MG63 (cell line): Measurements from ENCODE around the gene KCTD18. TPM values are rescaled to one million over a fixed set of nuclear protein-coding genes. Genes with fewer than 3 reads are reported as not detected.

Experiments used
- DNase-seq: peaks from one replicate; pipeline ENCODE4 v3.0.0-alpha.2; 2020
- H3K27me3 ChIP-seq: fragments of 250-450 bp; sonication (Bioruptor Pico); 2 replicates; pipeline ENCODE4 v1.5.1; 2020; ENCODE audit warnings: mild to moderate bottlenecking, moderate library complexity
- H3K36me3 ChIP-seq: fragments of 250-450 bp; sonication (Bioruptor Pico); 2 replicates; pipeline ENCODE4 v1.5.1; 2020; ENCODE audit warnings: mild to moderate bottlenecking, moderate library complexity
- H3K4me3 ChIP-seq: fragments of 250-450 bp; sonication (Bioruptor Pico); 2 replicates; pipeline ENCODE4 v1.5.1; 2020; ENCODE audit warnings: mild to moderate bottlenecking, moderate library complexity
- H3K9me3 ChIP-seq: fragments of 250-450 bp; sonication (Bioruptor Pico); 2 replicates; pipeline ENCODE4 v1.5.1; 2020; ENCODE audit warnings: mild to moderate bottlenecking, moderate library complexity
- total RNA-seq: library from RNA; depleted of rRNA; stranded (reverse); fragments of >200 nt; shearing (Covaris generic); gene quantifications from 2 replicates; pipeline ENCODE4 v1.2.3, GENCODE V29; 2014; ENCODE audit warnings: low replicate concordance; rRNA removed

The KCTD18 gene
- total RNA-seq, 1 experiment from 2014 or later, result 13.0 TPM

DNA sequence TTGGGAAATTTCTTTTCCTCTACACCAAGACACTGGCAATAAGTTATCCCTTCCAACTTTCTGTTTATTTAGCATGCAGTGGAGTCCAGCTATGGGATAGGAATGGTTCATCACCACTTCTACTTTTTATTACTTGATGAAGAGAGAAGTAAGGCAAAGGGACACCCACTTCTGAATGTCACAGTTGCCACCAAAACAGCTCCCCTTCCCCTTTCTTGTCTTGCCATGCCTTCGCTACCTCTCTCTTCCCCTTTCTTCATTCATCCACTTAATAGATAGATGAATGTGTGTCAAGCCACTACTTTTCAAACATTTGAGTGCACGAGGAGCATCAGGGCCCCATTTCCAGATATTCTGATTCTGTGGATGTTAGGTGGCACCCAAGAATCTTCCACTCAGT, 59.6 kb downstream of the KCTD18 start:
- Histone ChIP-seq H3K27me3 (no peaks in the 10 kb centered on the region), H3K36me3 (no peaks in the 10 kb centered on the region; the same call in none of the 2 replicates)
- DNase-seq, result no peak

DNA sequence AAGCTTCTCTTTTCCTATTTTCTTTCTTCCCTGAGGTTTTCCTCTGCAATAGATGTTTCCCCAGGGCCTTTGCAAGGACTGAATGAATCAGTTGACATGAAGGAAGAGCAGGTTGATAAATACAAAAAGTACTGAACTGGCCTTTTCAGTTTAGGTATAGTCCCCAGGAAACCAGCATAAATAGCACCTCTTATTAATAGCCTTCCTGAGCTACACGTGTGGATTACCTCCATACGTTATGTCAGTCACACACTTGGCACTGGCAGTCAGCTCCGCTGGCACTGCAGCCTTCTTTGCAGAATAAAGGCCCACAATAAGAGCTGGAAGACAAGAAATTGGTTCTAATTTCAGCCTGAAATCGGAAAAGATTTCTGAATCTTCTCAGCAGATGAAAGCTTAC, 60.7 kb downstream of the KCTD18 start:
- no peak overlapping the region for H3K4me3 ChIP-seq
- no peaks in the 10 kb centered on the region; the same call in none of the 2 replicates for H3K36me3 ChIP-seq
- H3K27me3 ChIP-seq, result no peaks in the 10 kb centered on the region
- H3K9me3 ChIP-seq, result no peaks in the 10 kb centered on the region
- no peak for DNase-seq

More for the DNA sequence above, 59.6 kb downstream of the KCTD18 start:
- no peak overlapping the region for H3K4me3 ChIP-seq
- no peaks in the 10 kb centered on the region for H3K9me3 ChIP-seq

DNA sequence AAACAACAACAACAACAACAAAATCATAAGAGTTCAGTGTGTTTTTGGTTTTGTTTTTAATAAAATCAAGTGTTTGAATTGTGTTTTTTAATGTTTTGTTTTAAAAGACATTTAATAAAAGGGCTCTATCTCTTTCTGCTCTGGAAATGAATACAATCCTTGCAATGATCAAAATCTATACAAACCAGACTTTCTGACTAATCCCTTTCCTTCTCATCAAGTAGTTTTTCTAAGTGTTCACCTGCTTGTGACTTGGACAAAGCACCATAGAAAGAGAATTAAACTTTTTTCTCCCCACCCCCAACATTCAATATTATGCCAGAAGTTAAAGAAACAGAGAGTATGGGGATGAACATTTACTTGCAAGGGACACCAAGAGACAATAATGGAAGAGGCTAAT, 61.4 kb downstream of the KCTD18 start:
- DNase-seq, result no peak
- Histone ChIP-seq H3K9me3 (no peaks in the 10 kb centered on the region), H3K4me3 (no peak overlapping the region), H3K36me3 (no peaks in the 10 kb centered on the region; the same call in none of the 2 replicates), H3K27me3 (no peaks in the 10 kb centered on the region)

DNA sequence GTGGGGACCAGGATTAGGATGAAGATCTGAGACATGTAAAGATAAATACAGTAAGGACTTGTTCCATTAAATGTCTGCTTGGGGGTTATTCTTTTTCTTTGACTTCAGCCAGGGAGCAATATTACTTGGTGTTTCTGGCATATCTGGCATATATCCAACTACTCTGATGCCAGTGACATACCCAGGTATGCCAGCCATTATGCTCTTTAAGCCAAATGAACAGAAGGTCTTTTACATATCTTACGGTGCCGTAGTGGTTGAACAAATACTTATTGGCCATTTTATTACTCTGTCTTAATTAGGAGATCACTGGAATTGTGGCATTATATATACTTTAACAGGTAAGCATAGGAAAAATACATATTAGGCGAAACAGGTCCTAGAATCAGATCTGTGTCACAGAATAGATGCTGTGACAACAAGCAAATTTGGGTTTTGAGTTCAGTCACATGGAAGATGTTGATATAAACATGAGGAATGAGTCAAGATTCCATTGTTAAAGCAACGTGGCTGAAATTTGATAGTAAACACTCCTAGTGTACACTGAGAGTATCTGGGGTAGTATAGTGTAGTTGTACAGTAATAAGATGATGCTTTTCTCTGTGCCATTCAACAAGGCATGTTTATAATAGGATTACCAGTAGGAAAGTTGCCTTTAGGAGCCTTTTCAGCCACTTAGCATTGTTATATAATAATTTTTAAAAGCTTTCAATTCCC, 62.6 kb downstream of the KCTD18 start:
- no peaks in the 10 kb centered on the region for H3K27me3 ChIP-seq
- DNase-seq, result no peak
- H3K9me3 ChIP-seq, result no peaks in the 10 kb centered on the region
- peaks cover 7% of the 10 kb centered on the region for H3K36me3 ChIP-seq
- H3K4me3 ChIP-seq, result no peak overlapping the region

DNA sequence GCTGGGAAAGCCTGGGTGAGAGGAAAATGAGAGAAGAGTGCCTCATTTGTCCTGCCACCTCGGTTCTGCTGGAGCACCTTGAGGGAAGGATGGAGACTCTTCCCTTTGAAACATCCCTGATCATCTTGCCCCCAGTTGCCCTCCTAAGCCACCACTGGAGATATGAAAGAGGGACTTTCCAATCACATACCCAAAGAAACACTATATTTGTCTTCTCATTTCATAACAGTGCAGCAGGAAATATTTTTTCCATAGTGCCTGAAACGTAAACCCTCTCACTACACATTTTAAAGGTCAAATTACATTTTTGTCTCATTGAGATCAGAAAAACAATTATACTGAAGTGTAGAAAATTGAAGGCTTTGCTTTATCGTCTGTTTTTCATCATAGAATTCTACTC, 63.3 kb downstream of the KCTD18 start:
- H3K36me3 ChIP-seq, result peaks cover 7% of the 10 kb centered on the region
- no peak overlapping the region for H3K4me3 ChIP-seq
- no peak for DNase-seq
- H3K27me3 ChIP-seq, result no peaks in the 10 kb centered on the region
- no peaks in the 10 kb centered on the region for H3K9me3 ChIP-seq

DNA sequence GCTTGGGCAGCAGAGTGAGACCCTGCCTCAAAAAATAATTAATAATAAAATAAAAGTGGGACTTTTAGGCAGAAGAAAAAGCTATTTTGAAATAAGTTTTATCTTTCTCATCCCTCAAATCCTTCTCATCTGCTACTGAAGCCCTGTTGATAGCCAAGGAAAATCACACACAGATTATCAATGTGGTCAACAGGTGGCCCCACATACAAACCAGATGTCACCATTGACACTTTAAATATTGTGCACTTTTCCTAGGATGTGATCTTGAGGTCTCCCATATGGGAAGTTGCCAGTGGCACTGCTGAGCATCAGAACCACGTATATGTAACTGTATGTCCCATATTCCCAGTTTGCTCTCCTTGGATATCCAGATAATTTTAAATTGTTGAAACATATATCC, 64.6 kb downstream of the KCTD18 start:
- Histone ChIP-seq H3K27me3 (no peaks in the 10 kb centered on the region), H3K4me3 (no peak overlapping the region), H3K9me3 (no peaks in the 10 kb centered on the region), H3K36me3 (peaks cover 14% of the 10 kb centered on the region)
- DNase-seq, result no peak

DNA sequence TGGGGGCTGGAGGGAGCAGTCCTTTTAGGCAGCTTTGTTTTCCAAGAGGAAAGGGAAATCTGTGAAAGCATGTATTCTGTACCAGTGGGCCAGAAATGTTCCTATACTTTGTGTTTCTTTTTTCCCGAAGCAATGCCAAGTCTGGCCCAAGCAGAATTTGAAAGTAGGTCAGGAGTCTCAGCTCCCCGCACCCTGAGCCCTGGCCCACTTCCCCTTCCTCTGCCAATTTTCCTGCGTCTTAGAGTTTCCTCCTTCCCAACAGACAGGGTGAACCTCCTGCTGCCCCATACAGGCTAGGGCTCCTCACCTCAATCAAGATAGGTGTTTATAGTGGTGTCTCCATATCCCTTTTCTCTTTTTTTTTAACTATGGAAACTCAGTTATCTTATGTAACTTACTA, 65.3 kb downstream of the KCTD18 start:
- Histone ChIP-seq H3K9me3 (no peaks in the 10 kb centered on the region), H3K36me3 (peaks cover 18% of the 10 kb centered on the region), H3K4me3 (no peak overlapping the region), H3K27me3 (no peaks in the 10 kb centered on the region)
- no peak for DNase-seq

DNA sequence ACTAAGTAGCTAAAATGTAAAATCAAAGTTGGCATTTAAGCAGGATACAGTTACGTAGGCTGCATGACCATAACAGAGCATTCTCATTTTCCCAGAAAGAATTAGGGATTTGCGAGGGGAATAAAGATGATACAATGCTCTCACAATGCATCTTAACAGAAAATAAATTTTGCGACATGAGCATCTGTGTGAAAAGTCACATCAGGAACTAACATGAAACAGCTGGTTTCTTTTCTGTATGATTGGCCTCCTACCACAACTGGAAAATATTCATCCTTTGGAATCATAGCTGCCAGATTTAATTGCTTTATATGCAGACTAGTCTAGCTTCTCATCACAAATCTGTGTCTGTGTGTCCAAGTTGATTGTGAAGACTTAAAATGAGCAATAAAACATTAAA, 66.0 kb downstream of the KCTD18 start:
- Histone ChIP-seq H3K36me3 (peaks cover 18% of the 10 kb centered on the region), H3K4me3 (no peak overlapping the region), H3K27me3 (no peaks in the 10 kb centered on the region), H3K9me3 (no peaks in the 10 kb centered on the region)
- no peak for DNase-seq

DNA sequence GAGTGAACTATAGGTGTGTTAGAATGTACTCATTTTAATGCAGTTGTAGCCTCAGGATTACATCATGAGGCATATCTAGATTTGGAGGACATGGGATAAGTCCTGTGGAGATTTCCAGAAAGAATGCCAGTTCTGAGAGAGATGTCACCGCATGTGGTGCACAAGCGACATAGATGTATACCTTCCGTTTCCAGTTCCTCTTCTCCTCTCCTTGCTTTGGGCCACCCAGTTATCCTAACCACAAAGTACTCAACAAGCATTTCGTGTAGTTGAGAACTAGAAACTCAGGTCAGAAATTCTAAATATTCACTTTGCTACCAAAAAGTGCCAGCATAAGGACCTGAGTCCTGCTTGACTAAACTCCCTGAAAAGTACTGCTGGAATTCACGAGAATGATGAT, 66.5 kb downstream of the KCTD18 start:
- Histone ChIP-seq H3K36me3 (peaks cover 18% of the 10 kb centered on the region), H3K4me3 (no peak overlapping the region), H3K27me3 (no peaks in the 10 kb centered on the region), H3K9me3 (no peaks in the 10 kb centered on the region)
- no peak for DNase-seq

DNA sequence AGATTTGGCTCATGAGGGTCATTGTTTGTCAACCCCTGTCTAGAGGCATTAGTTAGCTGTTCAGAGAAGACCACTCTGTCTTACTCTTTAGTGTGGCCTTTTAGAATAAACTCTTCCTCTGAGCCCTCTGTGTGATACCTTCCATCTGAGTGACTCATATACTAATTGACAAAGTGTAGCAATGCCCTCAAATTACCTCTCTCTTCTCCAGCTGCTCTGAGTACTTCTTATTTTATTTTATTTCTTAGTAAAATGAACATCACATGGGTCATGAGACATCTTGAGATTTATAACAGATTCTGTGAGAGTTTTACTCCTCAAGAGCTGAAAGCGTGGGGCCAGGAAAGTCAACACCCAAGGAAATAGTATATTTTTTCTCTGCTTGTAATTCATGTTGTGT, 67.4 kb downstream of the KCTD18 start:
- H3K4me3 ChIP-seq, result no peak overlapping the region
- H3K27me3 ChIP-seq, result no peaks in the 10 kb centered on the region
- H3K36me3 ChIP-seq, result peaks cover 23% of the 10 kb centered on the region
- DNase-seq, result no peak
- no peaks in the 10 kb centered on the region for H3K9me3 ChIP-seq

DNA sequence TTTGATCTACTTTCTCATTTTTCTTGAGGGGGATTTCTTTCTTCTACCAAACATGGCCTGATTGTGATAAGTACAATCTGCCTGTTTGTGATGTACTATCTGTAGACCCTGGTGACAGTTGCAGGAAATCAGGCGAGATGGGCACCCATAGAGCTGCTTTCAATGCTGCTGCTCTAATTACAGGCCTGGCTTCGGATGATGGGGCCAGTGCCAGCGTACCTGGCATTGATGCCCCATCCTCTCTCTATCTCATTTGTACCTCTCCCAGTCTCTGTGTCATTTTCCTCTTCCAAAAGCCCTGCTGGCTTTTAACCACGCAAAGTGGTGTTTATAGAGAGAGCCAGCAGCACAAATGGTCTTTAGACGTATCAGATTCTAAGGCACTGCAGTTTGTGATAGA, 69.9 kb downstream of the KCTD18 start:
- no peak for DNase-seq
- H3K4me3 ChIP-seq, result no peak overlapping the region
- H3K9me3 ChIP-seq, result no peaks in the 10 kb centered on the region
- H3K36me3 ChIP-seq, result peaks cover 42% of the 10 kb centered on the region
- no peaks in the 10 kb centered on the region for H3K27me3 ChIP-seq

Other genes with a start within 250 kb of the KCTD18 start
- 26.6 and 27.2 TPM in 2 replicates for gene SPATS2L, start 203.4 kb downstream of the KCTD18 start, total RNA-seq
- gene SGO2, start 16.1 kb upstream of the KCTD18 start, total RNA-seq, result 6.3 and 10.3 TPM in 2 replicates
- 19.1 and 20.6 TPM in 2 replicates for gene AOX1, start 75.9 kb upstream of the KCTD18 start, total RNA-seq